HG03342 (cell line): ENCODE data around the gene TYW1B.
"Not testable (repeated sequence)": the region's sequence is repeated elsewhere in the genome, so short reads cannot be mapped to it uniquely, and the experiment has no call there.

ENCODE experiments used
- ATAC-seq: cut with Tn5 transposase; IDR thresholded peaks from one replicate; pipeline ENCODE4 v1.9.1; 2021; ENCODE audit warnings: mild to moderate bottlenecking, moderate library complexity; ENCODE audit not compliant: unreplicated experiment

The TYW1B gene

DNA sequence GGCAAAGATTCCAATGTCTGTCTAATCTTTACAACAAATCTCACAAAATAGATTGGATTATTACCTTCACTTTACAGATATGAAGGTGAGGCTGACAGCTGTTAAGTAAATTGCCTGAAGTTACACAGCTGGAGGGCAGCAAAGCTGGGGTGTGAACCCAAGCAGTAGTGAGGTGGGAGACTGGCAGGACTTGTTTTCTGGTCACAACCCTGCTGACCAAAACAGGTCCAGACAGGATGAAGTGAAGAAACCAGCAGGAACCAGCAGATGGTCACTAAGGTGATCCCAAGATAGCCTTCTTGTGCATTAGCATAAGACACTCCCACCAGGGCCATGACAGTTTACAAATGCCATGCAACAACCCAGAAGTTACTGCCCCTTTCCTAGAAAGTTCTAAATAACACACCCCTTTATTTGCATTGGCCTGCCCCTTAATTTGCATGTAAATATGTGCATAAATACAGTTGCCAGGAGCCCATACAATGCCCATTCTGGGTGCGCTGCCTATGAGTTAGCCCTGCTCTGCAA is 195.2 kb downstream of the TYW1B start:
- not testable (repeated sequence) for ATAC-seq

DNA sequence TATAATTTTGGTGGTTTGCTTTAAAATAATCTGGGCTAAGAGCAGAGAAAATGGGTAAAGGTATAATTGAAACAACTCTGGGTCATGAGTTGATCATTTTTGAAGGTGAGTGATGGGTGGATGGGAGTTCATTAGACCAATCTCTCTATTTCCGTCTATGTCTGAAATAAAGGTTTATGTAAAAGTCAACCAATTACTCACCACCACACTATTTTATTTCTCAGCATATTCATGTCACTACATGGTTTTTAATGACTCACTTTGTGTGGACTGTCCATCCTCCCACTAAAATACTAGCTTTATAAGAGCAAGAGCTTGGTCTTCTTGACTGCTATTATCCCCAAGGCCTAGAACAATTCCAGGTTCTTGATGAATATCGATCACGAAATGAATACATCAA is 199.6 kb downstream of the TYW1B start:
- not testable (repeated sequence) for ATAC-seq

DNA sequence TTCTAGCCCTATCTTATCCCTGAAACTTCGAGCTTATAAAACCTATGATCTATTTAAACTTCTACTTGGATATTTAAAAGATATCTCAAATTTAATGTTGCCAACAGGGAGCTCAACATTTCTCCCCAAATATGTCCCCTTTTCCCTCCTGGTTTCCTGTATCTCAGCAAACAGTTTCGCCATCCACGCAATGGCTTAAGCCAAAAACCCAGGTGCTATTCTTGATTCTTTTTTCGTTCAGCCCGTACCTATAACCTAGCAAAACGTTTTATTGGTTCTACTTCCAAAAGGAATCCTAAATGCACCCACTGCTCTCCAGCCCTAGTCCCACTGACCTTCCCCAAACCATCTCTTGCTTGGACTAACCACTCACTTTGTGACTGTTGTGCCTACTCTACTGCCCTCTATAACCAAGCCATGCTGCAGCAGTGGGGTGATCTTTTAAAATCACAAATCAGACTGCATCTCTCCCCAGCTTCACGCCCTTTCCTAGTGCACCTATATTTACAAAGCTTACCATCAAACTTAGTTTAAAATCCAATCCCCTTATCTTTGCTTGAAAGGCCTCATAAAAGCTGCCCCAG is 201.5 kb downstream of the TYW1B start:
- not testable (repeated sequence) for ATAC-seq

DNA sequence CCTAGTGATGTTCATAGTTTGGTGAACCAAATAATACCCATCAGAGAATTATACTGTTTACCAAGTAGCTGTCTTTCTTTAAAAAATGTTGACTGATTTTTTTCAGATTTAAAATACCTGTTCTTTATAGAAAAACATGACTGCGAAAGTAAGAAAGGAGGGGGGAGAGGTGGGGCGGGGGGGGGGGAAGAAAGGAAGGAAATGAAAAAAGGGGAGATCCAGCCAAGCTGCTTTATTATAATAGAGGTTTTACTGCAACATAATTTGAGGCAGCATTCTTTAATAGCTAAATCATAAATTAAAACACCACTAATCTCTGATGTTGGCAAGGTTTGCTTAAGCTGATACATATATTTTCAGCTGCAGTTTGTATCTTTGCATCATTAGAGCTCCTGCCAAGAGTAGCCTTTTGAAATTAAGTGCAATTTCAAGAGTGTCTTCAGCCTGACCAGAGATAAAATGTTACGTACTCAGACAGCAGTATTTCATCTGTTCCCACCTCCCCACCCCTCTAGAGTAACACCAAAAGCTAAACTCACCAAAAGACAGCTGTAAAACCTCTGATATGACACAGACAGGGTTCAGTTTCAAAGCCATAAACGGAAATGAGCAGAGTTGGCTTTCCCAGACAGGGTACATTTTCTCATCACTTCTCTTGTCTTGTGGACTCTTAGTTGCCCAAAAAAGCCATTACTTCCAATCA is 202.1 kb downstream of the TYW1B start:
- peak; percentile 75 for ATAC-seq

DNA sequence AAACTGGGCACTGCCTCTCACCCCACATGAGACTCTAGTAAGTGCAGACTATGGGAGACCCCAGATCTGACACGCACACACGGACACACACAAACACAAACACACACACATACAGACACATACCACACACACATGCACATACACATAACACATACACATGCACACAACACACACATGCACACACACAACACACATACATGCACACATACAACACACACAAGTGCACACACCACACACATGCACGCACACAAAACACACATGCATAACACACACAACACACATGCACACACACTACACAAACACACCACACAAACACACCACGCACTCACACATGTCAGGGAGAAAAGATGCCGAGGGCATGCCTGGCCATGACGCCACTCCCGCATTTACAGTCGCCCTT is 205.5 kb downstream of the TYW1B start:
- no peak for ATAC-seq

DNA sequence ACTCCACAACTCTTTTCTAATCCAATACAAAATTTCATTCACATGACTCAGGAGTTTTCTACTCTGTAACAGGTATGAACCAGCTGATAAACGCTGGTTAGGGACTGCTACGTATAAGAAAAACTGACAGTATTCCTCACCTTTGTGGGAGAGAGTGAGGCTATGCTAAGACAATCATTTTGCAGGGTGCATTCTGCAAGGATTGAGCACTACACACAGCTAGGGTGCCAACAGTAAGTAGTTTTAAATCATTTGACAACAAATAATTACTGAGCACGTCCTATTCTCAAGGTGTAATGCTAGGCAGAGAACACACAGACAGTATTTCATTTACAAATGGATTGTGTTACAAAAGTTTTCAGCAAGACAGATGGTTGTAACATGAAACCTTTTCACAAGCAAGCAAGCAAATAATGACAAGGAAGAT is 206.2 kb downstream of the TYW1B start:
- not testable (repeated sequence) for ATAC-seq

DNA sequence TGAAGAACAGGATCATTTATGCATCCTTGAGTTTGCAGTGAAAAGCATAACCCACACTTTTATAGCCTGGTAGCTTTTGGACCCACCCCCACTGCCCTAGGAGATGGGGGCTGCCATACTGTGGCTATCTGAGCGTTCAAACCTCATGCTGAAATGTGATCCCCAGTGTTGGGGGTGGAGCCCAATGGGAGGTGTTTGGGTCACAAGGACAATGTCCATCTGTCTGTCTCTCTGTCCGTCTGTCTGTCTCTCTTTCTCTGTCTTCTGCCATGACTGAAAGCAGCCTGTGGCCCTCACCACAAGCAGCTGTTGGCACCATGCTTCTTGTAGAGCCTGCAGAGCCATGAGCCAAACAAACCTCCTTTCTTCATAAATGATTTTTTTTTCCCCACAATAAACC is 207.1 kb downstream of the TYW1B start:
- ATAC-seq = not testable (repeated sequence)

DNA sequence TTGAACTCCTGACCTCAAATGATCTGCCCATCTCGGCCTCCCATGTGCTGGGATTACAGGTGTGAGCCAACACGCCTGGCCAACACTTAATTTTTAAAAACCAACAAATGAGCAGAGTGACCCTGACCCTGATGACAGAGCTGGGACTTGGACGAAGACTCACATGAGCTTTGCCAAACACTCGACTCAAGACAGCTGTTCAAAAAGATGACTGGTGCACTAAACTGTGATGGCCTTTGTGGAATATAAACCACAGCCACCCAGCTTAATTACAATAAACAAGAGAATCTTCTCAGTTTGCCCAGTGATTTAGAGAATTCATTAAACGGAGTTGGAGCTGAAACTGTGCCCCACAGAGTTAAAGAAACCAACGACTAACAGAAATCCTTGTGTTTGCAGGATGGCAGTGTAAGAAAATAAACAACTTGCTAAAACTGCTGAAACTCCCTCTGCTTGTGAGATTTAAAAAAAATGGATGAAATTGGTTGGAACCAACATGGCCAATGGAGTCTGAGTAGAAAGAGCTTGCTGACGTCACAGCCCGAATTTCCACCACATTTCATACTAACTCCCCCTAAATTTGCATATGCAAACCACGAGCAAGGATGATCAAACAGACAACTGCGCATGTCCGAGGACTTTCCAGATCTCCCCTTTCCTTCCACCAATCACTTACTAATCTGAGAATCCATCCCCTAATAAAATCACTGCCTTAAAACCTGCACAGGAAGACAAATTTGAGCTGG is 209.4 kb downstream of the TYW1B start:
- not testable (repeated sequence) for ATAC-seq

DNA sequence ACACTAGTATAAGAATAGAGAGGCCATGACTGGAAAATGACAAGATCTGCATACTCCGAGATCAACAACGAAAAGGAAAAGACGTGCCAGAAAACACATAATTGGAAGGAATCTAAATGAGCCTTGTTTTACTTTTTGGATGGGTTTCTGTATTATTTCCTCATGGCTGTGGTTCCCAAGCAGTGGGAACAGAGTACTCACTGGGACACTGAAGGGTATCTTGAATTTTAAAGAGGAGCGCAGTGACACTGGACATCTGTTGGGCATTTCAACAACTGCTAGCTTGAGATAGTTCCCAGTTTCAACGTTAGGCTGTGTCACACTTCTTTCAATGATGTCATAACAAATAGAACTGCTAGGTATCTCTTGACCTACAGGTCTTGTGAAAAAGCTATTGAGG is 218.2 kb downstream of the TYW1B start:
- not testable (repeated sequence) for ATAC-seq

DNA sequence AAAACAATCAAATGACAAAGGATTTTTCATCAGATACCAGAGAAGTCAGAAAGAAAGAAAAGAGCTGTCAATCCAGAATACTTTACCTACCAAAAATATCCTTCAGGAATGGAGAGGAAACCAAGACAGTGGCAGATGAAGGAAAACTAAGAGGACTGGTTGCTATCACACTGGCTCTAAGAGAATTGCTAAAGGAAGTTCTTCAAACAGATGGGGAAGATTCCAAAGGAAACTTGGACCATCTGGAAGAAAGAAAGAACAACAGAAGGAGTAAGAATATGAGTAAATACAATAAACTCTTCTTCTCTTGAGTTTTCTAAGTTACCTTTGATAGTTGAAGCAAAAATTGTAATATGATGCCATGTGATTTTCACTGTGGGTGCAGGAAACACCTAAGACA is 220.0 kb downstream of the TYW1B start:
- ATAC-seq = not testable (repeated sequence)

DNA sequence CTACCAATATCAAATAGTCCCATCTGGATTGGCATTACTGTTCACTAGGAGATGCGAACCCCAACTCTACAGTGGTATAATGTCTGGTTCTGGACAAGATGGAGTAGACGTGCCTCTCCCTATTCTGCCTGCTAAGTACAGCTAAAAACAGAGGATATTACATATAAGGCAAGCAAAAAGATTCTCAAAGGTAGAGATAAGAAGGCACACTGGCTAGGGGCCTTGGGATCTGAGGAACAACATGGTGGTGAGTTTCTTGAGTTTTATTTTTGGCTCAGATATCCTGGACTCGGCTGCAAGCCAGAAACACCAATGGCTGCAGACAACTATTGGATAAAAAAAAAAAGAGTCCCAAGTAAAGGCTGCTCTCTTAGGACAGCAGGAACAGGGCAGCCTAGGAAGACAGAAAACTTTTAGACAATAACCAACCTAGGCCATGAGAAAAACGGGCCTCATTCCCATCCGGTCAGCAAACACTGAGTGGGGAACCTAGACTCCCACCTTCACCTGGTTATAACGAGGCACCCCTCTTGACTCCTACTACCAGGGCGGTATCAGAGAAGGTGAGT is 222.1 kb downstream of the TYW1B start:
- ATAC-seq = not testable (repeated sequence)

DNA sequence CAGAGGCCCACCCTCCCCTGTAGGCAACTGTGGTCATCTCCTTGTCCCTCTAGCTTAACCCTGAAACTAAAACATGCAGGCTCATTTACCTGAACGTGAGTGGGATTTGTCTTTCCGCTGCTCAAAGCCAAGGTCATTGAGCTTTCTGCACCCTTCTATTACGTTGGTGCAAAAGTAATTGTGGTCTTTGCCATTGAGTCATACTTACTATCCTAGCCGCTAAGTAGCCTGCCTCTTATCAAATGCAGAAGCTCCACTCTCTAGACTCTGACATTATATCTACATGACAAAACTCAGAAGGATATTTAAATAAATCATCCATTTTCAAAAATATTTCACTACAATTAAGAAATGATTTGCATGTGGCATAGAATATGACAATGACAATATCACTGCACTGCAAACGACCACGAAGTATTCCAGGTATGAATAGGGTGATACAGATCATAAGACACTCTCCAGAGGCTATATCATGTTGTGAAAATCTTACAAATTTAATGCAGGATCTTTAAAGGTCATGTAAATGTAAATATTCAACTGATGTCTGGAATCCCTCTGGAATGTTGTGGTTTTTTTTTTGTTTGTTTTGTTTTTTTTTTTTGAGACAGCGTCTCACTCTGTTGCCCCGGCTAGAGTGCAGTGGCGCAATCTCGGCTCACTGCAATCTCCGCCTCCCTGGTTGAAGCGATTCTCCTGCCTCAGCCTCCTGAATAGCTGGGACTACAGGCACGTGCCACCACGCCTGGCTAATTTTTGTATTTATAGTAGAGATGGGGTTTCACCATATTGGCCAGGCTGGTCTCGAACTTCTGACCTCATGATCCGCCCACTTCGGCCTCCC is 223.0 kb downstream of the TYW1B start:
- not testable (repeated sequence) for ATAC-seq

DNA sequence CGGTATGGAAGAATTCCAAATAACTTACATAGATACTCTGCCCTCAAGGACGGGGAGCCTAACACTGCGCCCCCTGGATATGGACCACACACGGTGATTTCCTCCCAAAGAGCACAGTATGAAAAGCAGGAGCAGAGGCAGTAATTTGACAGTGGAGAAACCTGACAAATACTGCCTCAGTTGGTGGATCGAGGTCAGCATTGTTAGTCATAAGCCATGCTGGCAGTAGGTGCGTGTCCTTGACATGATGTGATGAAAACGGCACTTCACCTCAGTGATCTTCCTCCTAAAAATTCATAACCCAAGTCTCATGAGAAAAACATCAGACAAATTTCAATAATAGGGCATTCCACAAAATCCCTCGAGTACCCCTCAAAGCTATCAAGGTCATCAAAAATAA is 224.5 kb downstream of the TYW1B start:
- not testable (repeated sequence) for ATAC-seq

DNA sequence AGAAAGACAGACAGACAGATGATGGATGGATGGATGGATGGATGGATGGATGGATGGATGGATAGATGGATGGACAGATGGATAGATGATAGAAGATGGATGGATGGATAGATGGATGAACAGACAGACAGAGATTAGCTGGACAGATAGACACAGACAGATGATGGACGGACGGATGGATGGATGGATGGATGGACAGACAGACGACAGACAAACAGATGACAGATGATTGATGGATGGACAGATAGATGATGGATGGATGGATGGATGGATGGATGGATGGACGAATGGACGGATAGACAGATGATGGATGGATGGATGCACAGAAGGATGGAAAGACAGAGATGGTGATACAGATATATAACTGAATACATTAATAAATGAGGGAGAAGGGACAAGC is 224.9 kb downstream of the TYW1B start:
- ATAC-seq = no peak

DNA sequence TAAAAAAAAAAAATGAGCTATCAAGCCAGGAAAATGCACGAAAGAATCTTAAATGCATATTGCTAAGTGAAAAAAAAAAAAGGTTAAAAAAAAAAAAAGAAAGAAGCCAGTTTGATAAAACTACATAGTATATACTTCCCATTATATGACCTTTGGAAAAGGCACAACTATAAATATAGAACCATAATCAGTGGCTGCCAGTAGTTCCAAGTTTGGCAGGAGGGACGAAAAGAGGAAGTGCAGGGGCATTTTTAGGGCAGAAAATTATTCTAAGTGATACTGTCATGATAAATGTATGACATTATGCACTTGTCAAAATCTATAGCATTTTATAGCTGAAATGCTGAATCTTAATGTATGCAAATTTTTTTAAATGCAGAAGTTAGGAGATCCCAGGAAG is 226.3 kb downstream of the TYW1B start:
- ATAC-seq = not testable (repeated sequence)

DNA sequence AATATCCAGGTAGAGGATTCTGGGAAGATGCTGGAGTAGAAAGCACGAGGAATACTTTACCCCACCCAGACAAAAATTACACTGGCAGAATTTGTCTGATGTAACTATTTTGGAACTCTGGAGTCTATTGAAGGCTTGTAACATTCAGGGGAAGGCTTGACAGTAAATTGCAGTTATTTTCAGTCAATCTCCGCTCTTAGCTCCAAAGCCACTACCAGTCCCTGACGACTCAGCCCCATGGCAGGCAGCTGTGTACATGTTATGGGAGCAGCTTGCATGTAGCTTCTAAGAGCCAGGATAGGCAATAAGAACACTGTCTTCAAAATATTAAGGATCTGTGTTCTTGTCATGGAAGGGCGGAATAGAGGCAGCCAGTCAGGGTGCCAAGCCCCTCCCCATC is 238.0 kb downstream of the TYW1B start:
- not testable (repeated sequence) for ATAC-seq

DNA sequence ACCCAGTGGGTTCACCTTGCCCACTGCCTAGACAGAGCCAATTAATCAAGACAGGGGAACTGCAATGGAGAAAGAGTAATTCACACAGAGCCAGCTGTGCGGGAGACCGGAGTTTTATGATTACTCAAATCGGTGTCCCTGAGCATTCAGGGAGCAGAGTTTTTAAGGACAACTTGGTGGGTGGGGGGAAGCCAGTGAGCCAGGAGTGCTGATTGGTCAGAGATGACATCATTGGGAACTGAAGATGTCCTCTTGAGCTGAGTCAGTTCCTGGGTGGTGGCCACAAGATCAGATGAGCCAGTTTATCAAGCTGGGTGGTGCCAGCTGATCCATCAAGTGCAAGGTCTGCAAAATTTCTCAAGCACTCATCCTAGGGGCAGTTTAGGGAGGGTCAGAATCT is 240.7 kb downstream of the TYW1B start:
- not testable (repeated sequence) for ATAC-seq

DNA sequence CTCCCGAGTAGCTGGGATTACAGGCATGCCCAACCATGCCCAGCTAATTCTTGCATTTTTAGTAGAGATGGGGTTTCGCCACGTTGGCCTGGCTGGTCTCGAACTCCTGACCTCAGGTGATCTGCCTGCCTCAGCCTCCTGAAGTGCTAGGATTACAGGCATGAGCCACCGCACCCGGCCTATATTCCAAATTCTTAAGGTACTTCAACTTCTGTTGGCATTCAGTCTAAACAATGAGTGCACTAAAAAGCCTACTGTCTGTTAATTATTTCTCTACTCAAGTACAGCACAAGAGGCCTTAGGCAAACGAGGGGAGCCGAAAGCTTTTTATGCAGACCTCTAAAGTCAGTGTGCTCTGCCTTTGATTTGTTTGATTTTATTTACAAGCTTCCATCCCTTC is 243.4 kb downstream of the TYW1B start:
- not testable (repeated sequence) for ATAC-seq

DNA sequence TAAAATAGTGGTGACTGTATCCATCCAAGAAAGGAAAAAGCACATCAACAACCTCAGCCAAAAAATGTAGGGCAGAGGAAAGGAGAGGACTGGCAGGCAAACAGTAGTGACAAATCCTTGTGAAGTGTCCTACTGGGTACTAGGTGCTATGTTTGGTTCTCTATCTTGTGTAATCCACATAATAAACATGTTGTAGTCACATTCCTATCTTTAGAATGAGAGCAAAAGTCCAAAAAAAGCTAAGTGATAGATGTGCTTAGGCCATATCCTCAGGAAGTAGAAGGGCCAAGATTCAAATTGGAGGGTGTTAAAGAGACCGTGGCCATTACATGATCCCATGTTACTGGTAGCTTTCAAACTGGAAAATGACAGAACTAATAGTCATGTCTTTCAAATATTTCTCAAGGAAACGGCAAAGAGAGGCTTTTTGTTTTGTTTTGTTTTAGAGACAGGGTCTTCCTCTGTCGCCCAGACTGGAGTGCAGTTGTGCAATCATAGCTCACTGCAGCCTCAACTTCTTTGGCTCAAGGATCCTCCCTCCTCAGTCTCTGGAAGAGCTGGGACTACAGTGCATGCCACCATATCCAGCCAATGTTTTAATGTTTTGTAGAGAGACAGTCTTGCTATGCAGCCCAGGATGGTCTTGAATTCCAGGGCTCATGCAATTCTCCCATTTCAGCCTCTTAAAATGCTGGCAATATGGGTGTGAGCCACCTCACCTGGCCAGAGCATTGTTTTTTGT is 244.2 kb downstream of the TYW1B start:
- not testable (repeated sequence) for ATAC-seq
